ENCODE results near the gene GLI3.

The GLI3 gene

GRCh38 chr7:41984888-41985287 lies 252.1 kb downstream of the GLI3 start:
- no peak for DNase-seq

GRCh38 chr7:41981046-41982040 lies 255.7 kb downstream of the GLI3 start:
- DNase-seq = no peak

GRCh38 chr7:41979834-41980307 lies 257.1 kb downstream of the GLI3 start:
- no peak for DNase-seq

GRCh38 chr7:41978858-41979257 lies 258.2 kb downstream of the GLI3 start:
- DNase-seq = no peak

GRCh38 chr7:41977661-41978060 lies 259.3 kb downstream of the GLI3 start:
- no peak for DNase-seq

- DNase-seq = no peak
These were observed 259.8 kb downstream of the GLI3 start for GRCh38 chr7:41977151-41977651.

- DNase-seq = no peak
These were observed 260.6 kb downstream of the GLI3 start for GRCh38 chr7:41976411-41976810.

- DNase-seq = no peak
These were observed 261.2 kb downstream of the GLI3 start for GRCh38 chr7:41975849-41976248.

GRCh38 chr7:41974870-41975557 lies 262.0 kb downstream of the GLI3 start:
- no peak for DNase-seq

- no peak for DNase-seq
These were observed 263.7 kb downstream of the GLI3 start for GRCh38 chr7:41973202-41973730.

- no peak for DNase-seq
These were observed 264.2 kb downstream of the GLI3 start for GRCh38 chr7:41972776-41973175.

- no peak for DNase-seq
These were observed 264.7 kb downstream of the GLI3 start for GRCh38 chr7:41972270-41972669.

- no peak for DNase-seq
These were observed 265.3 kb downstream of the GLI3 start for GRCh38 chr7:41971640-41972187.

- no peak for DNase-seq
These were observed 266.1 kb downstream of the GLI3 start for GRCh38 chr7:41970941-41971340.

GRCh38 chr7:41969561-41970105 lies 267.4 kb downstream of the GLI3 start:
- no peak for DNase-seq

- DNase-seq = no peak
These were observed 269.9 kb downstream of the GLI3 start for GRCh38 chr7:41967156-41967555.

- no peak for DNase-seq
These were observed 271.0 kb downstream of the GLI3 start for GRCh38 chr7:41965951-41966505.

- DNase-seq = no peak
These were observed 271.9 kb downstream of the GLI3 start for GRCh38 chr7:41964849-41965745.

GRCh38 chr7:41964183-41964753 lies 272.7 kb downstream of the GLI3 start:
- DNase-seq = no peak

GRCh38 chr7:41956705-41957104 lies 280.3 kb downstream of the GLI3 start:
- DNase-seq = no peak
